ENCODE measurements around the gene MCL1. TPM values are rescaled to one million over a fixed set of nuclear protein-coding genes. Genes with fewer than 3 reads are reported as not detected.
"Not testable (repeated sequence)": the region's sequence is repeated elsewhere in the genome, so short reads cannot be mapped to it uniquely, and the experiment has no call there.

Gene MCL1
- total and polyA plus RNA-seq, 2 experiments from 2014 or later: 55.3 to 244 TPM

DNA sequence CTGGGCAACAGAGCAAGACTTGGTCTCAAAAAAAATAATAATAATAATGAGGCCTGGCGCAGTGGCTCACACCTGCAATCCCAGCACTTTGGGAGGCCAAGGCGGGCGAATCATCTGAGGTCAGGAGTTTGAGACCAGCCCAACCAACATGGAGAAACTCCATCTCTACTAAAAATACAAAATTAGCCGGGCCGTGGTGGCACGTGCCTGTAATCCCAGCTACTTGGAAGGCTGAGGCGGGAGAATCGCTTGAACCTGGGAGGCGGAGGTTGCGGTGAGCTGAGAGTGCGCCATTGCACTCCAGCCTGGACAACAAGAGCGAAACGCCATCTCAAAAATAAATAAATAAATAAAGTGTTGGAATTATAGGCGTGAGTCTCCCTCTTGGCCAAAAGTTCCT, 2.6 kb upstream of the MCL1 start:
- H3K9me2 ChIP-seq (ENCODE audit: insufficient read depth); H3K27me3 ChIP-seq (ENCODE audit: insufficient read depth); DNase-seq (ENCODE audit: low spot score); H2AFZ ChIP-seq; ATAC-seq; H3K4me3 ChIP-seq; H3K4me1 Mint-ChIP-seq; H3K27ac Mint-ChIP-seq; H3K4me3 Mint-ChIP-seq; H3K4me2 ChIP-seq; H3K9me3 Mint-ChIP-seq; H3K27ac ChIP-seq (ENCODE audit: low read depth): not testable (repeated sequence)
- peaks cover 15% of the 10 kb centered on the region for H4K20me1 ChIP-seq (replicated peaks; ENCODE audit: insufficient read depth)
- H3K79me2 ChIP-seq (replicated peaks; ENCODE audit: insufficient read depth): peaks cover 33% of the 10 kb centered on the region
- H3K36me3 Mint-ChIP-seq (ENCODE audit: low read depth): peaks cover 24% of the 10 kb centered on the region
- peaks cover 31% of the 10 kb centered on the region for H3F3A ChIP-seq (replicated peaks; ENCODE audit: low read depth)
- H3K36me3 ChIP-seq (ENCODE audit: insufficient read depth): peaks cover 17% of the 10 kb centered on the region
- peaks cover 11% of the 10 kb centered on the region; the same call in 1 of the 2 replicates for H3K4me1 ChIP-seq (ENCODE audit: insufficient read depth)
- peaks cover 29% of the 10 kb centered on the region for H3K27me3 Mint-ChIP-seq (ENCODE audit: insufficient read depth, low read depth, poor library complexity)

DNA sequence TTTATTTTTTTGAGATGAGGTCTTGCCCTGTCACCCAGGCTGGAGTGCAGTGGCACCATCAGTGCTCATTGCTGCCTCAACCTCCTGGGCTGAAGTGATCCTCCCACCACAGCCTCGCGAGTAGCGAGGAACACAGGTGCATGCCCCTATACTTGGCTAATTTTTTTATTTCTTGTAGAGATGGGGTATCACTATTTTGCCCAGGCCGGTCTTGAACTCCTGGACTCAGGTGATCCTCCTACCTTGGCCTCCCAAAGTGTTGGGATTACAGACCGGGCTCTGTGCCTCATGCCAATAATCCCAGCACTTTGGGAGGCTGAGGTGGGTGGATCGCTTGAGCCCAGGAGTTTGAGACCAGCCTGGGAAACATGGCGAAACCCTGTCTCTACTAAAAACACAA, 2.0 kb upstream of the MCL1 start:
- not testable (repeated sequence) for H3K27ac Mint-ChIP-seq; H3K9me3 Mint-ChIP-seq; H2AFZ ChIP-seq; H3K4me2 ChIP-seq; H3K4me3 Mint-ChIP-seq; H3K4me3 ChIP-seq; ATAC-seq; H3K27ac ChIP-seq (ENCODE audit: low read depth); H3K9me2 ChIP-seq (ENCODE audit: insufficient read depth); DNase-seq (ENCODE audit: low spot score); H3K27me3 ChIP-seq (ENCODE audit: insufficient read depth)
- Histone ChIP-seq H4K20me1 (replicated peaks; ENCODE audit: insufficient read depth) (peaks cover 21% of the 10 kb centered on the region), H3F3A (replicated peaks; ENCODE audit: low read depth) (peaks cover 36% of the 10 kb centered on the region), H3K4me1 (ENCODE audit: insufficient read depth) (peaks cover 14% of the 10 kb centered on the region), H3K36me3 (ENCODE audit: insufficient read depth) (peaks cover 23% of the 10 kb centered on the region), H3K79me2 (replicated peaks; ENCODE audit: insufficient read depth) (peaks cover 39% of the 10 kb centered on the region)
- Mint-ChIP-seq H3K27me3 (ENCODE audit: insufficient read depth, low read depth, poor library complexity) (peaks cover 29% of the 10 kb centered on the region), H3K4me1 (peaks cover 12% of the 10 kb centered on the region), H3K36me3 (ENCODE audit: low read depth) (peaks cover 29% of the 10 kb centered on the region)

GRCh38 chr1:150580966-150581365, 1.6 kb upstream of the MCL1 start:
- Mint-ChIP-seq H3K4me1 (peaks cover 16% of the 10 kb centered on the region), H3K4me3 (peak overlapping the region; percentile 83), H3K27me3 (ENCODE audit: insufficient read depth, low read depth, poor library complexity) (peaks cover 29% of the 10 kb centered on the region), H3K36me3 (ENCODE audit: low read depth) (peaks cover 34% of the 10 kb centered on the region), H3K27ac (peak overlapping the region; percentile 99)
- not testable (repeated sequence) for DNase-seq (ENCODE audit: low spot score); H3K4me2 ChIP-seq; H3K9me3 Mint-ChIP-seq; H2AFZ ChIP-seq; ATAC-seq; H3K27me3 ChIP-seq (ENCODE audit: insufficient read depth); H3K9me2 ChIP-seq (ENCODE audit: insufficient read depth); H3K4me3 ChIP-seq; H3K27ac ChIP-seq (ENCODE audit: low read depth)
- Histone ChIP-seq H3K4me1 (ENCODE audit: insufficient read depth) (peaks cover 18% of the 10 kb centered on the region), H3K79me2 (replicated peaks; ENCODE audit: insufficient read depth) (peaks cover 43% of the 10 kb centered on the region), H3F3A (replicated peaks; ENCODE audit: low read depth) (peaks cover 36% of the 10 kb centered on the region), H4K20me1 (replicated peaks; ENCODE audit: insufficient read depth) (peaks cover 25% of the 10 kb centered on the region), H3K36me3 (ENCODE audit: insufficient read depth) (peaks cover 27% of the 10 kb centered on the region)

DNA sequence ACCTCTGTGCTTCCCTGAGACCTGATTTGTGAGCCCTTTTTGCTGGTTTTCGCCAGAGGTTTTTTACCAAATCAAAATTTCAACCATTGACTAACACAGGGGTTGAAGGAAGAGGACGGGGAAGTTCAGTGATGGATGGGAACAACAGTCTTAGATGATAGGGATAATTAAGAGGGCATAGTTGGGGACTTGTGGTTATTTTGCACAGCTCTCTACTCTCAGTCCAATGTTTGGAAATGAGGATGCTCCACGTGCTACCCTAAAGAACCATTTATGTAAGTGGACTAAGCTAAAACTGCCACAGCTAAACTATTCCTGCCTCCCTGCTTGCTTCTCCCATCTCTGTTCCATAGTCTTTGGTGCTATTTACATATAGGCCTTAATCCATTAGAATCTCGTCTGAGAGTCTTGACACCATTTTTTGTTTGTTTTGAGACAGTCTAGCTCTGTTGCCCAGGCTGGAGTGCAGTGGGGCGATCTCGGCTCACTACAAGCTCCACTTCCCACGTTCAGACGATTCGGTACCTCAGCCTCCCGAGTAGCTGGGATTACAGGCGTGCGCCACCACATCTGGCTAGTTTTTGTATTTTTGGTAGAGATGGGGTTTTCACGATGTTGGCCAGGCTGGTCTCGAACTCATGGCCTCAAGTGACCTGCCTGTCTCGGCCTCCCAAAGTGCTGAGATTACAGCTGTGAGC, 684 bp upstream of the MCL1 start:
- no peak for ATAC-seq
- H3K79me2 ChIP-seq (replicated peaks; ENCODE audit: insufficient read depth): peaks cover 52% of the 10 kb centered on the region
- peaks cover 8% of the 10 kb centered on the region; the same call in 1 of the 3 replicates for H3K9me3 Mint-ChIP-seq
- TF ChIP-seq, protein P1, sequence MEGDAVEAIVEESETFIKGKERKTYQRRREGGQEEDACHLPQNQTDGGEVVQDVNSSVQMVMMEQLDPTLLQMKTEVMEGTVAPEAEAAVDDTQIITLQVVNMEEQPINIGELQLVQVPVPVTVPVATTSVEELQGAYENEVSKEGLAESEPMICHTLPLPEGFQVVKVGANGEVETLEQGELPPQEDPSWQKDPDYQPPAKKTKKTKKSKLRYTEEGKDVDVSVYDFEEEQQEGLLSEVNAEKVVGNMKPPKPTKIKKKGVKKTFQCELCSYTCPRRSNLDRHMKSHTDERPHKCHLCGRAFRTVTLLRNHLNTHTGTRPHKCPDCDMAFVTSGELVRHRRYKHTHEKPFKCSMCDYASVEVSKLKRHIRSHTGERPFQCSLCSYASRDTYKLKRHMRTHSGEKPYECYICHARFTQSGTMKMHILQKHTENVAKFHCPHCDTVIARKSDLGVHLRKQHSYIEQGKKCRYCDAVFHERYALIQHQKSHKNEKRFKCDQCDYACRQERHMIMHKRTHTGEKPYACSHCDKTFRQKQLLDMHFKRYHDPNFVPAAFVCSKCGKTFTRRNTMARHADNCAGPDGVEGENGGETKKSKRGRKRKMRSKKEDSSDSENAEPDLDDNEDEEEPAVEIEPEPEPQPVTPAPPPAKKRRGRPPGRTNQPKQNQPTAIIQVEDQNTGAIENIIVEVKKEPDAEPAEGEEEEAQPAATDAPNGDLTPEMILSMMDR (conservative IDR thresholded peaks at IDR 0.05; ENCODE audit: low read depth in 2 of 2): no peak
- TF ChIP-seq ZNF331 (CRISPR knock-in tag; IDR thresholded peaks at IDR 0.05; ENCODE audit: low read depth) (no peak), NANOG (IDR thresholded peaks at IDR 0.05; ENCODE audit: borderline replicate concordance) (no peak), ZNF114 (CRISPR knock-in tag; IDR thresholded peaks at IDR 0.05) (no peak), STAT1 (IDR thresholded peaks at IDR 0.05; ENCODE audit: unreplicated experiment) (no peak), EZH2 (IDR thresholded peaks at IDR 0.05; ENCODE audit: low read depth, unreplicated experiment) (no peak), ETS1 (IDR thresholded peaks at IDR 0.05) (no peak), JUNB (IDR thresholded peaks at IDR 0.05; ENCODE audit: unreplicated experiment) (no peak)

More for the DNA sequence above, 684 bp upstream of the MCL1 start:
- no peaks in the 10 kb centered on the region for H3K9me2 ChIP-seq (ENCODE audit: insufficient read depth)
- peaks cover 45% of the 10 kb centered on the region for H3F3A ChIP-seq (replicated peaks; ENCODE audit: low read depth)
- H3K4me1 ChIP-seq (ENCODE audit: insufficient read depth): peaks cover 27% of the 10 kb centered on the region
- Mint-ChIP-seq H3K4me1 (peaks cover 25% of the 10 kb centered on the region), H3K4me3 (peak overlapping the region; percentile 83), H3K36me3 (ENCODE audit: low read depth) (peaks cover 42% of the 10 kb centered on the region), H3K27ac (peak overlapping the region; percentile 99), H3K27me3 (ENCODE audit: insufficient read depth, low read depth, poor library complexity) (peaks cover 30% of the 10 kb centered on the region)
- H3K27me3 ChIP-seq (ENCODE audit: insufficient read depth): no peaks in the 10 kb centered on the region
- peak overlapping the region; percentile 96 for H3K4me3 ChIP-seq
- DNase-seq (ENCODE audit: low spot score): no peak
- no peak overlapping the region for H2AFZ ChIP-seq
- peak overlapping the region; percentile 91 for H3K4me2 ChIP-seq
- H3K36me3 ChIP-seq (ENCODE audit: insufficient read depth): peaks cover 36% of the 10 kb centered on the region
- peaks cover 34% of the 10 kb centered on the region for H4K20me1 ChIP-seq (replicated peaks; ENCODE audit: insufficient read depth)
- peak overlapping the region; percentile 99 for H3K27ac ChIP-seq (ENCODE audit: low read depth)

Data from GM23338 (cell line).